ENCODE measurements around the gene LOXHD1. TPM values are rescaled to one million over a fixed set of nuclear protein-coding genes. Genes with fewer than 3 reads are reported as not detected.

LOXHD1 gene
- total RNA-seq, 1 donor from 2014 or later, result 2.9 TPM

DNA sequence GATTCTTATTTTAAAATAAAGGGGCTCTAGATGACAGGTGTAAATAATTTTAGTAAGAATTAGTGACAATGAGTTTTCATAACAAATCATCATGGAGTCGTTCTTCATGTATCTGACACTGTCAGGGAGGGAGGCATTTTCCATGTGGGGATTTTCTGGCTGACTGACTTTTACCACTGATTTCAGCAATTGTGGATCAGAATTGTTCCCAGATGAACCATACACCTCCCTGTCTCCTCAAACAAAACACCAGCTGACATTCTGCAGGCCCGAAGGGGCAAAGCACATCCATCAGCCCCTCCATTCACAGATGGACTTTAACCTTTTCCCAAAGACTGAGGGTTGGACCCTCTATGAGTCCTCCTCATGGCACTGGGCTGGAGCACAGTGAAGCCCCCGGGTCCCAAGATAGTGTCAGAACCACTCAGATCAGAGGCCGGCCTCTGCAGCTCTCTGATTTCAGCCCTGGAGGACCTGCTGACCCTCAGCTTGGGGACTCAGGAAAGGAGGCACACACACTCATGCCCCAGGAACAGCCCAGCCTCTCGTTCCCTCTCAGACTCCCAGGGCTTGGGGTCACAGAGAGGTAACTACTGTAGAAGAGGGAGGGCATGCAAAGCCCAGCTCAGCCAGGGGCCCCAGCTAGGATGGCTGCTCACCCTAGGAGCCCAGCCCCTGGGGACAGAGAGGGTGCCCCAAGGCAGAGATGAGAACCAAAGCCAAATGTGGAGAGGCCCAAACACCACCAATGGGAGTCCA, 43.2 kb upstream of the LOXHD1 start:
- no peak for ATAC-seq
- H3K4me1 ChIP-seq, result no peaks in the 10 kb centered on the region
- no peak overlapping the region for H3K4me3 ChIP-seq
- no peaks in the 10 kb centered on the region for H3K27me3 ChIP-seq (ENCODE audit: low read depth)
- no peak overlapping the region for H3K27ac ChIP-seq
- DNase-seq, result no peak
- H3K9me3 ChIP-seq, result no peaks in the 10 kb centered on the region
- no peaks in the 10 kb centered on the region for H3K36me3 ChIP-seq
- intact Hi-C loops (cut with DNase I), result no loop called here
- TF ChIP-seq, protein P1, sequence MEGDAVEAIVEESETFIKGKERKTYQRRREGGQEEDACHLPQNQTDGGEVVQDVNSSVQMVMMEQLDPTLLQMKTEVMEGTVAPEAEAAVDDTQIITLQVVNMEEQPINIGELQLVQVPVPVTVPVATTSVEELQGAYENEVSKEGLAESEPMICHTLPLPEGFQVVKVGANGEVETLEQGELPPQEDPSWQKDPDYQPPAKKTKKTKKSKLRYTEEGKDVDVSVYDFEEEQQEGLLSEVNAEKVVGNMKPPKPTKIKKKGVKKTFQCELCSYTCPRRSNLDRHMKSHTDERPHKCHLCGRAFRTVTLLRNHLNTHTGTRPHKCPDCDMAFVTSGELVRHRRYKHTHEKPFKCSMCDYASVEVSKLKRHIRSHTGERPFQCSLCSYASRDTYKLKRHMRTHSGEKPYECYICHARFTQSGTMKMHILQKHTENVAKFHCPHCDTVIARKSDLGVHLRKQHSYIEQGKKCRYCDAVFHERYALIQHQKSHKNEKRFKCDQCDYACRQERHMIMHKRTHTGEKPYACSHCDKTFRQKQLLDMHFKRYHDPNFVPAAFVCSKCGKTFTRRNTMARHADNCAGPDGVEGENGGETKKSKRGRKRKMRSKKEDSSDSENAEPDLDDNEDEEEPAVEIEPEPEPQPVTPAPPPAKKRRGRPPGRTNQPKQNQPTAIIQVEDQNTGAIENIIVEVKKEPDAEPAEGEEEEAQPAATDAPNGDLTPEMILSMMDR (IDR thresholded peaks at IDR 0.05), result no peak

DNA sequence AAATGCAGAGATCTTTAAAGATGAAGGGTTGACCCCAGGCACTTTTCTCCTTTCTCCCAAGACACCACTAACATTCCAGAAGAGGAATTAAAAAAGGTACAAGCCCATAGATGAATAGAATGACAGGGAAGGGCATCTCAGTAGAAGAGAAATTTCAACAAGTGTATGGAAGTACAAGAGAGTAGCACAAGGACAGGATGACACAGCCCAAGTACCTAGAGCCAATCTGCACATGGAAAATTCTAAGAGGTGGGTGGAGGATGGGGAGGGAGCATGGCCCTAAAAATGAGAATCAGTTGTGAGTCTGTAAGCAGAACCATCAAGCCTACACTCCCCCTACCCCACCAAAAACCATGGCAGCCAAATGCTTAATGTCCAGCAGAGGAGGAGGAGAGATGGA, 39.7 kb upstream of the LOXHD1 start:
- peaks cover 3% of the 10 kb centered on the region for H3K27me3 ChIP-seq (ENCODE audit: low read depth)
- no peak overlapping the region for H3K4me3 ChIP-seq
- H3K27ac ChIP-seq, result no peak overlapping the region
- no peaks in the 10 kb centered on the region for H3K4me1 ChIP-seq
- TF ChIP-seq, protein P1 (IDR thresholded peaks at IDR 0.05), result no peak
- DNase-seq (no peak), ATAC-seq (no peak)
- no peaks in the 10 kb centered on the region for H3K9me3 ChIP-seq
- intact Hi-C loops (cut with DNase I), result no loop called here
- no peaks in the 10 kb centered on the region for H3K36me3 ChIP-seq

DNA sequence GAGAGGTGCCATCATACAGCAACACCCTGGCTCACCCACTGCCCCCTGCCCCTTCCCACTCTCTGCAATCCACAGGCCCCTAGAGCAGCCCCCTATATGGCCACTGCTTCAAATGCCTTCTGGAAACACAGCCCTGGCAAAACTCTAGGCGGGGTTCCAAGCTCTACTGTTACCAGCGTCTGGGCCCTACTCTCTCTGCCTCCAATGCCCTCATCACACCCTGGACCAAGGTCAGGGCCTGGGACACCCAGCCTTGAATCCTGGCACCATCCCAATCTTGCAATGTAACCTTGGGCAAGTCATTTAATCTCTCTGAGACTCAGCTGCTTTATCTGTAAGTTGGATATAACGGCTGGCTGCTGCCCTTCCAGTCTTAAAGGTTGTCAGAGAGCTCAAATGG, 39.2 kb upstream of the LOXHD1 start:
- TF ChIP-seq, protein P1 (IDR thresholded peaks at IDR 0.05), result no peak
- intact Hi-C loops (cut with DNase I), result no loop called here
- ATAC-seq, result no peak

DNA sequence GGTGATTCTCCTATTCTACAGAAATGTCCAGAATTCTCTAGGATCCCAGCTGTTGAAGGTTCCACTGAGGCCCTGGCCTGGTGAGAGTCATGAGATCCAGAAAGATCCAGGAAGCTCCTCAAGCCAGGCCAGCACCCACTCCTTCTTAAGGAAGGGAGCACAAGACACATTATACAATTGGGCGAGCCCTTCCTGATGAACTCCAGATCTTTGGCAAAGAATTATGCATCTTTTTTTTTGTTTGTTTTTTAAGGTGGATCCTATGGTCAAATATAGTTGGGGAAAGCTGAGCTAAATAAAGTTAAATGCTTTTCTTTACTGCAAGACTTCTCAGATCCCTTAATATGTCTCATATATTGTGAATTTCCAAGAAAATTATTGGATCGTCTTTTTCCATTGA, 37.0 kb upstream of the LOXHD1 start:
- Histone ChIP-seq H3K9me3 (no peaks in the 10 kb centered on the region), H3K4me1 (no peaks in the 10 kb centered on the region), H3K27me3 (ENCODE audit: low read depth) (peaks cover 3% of the 10 kb centered on the region), H3K27ac (no peak overlapping the region), H3K4me3 (no peak overlapping the region), H3K36me3 (no peaks in the 10 kb centered on the region)
- intact Hi-C loops (cut with DNase I), result no loop called here
- DNase-seq (no peak), ATAC-seq (no peak)
- TF ChIP-seq, protein P1 (IDR thresholded peaks at IDR 0.05), result no peak

More for the DNA sequence above, 39.2 kb upstream of the LOXHD1 start:
- Histone ChIP-seq H3K36me3 (no peaks in the 10 kb centered on the region), H3K9me3 (no peaks in the 10 kb centered on the region), H3K27ac (no peak overlapping the region), H3K4me1 (no peaks in the 10 kb centered on the region), H3K4me3 (no peak overlapping the region), H3K27me3 (ENCODE audit: low read depth) (peaks cover 3% of the 10 kb centered on the region)
- no peak for DNase-seq

DNA sequence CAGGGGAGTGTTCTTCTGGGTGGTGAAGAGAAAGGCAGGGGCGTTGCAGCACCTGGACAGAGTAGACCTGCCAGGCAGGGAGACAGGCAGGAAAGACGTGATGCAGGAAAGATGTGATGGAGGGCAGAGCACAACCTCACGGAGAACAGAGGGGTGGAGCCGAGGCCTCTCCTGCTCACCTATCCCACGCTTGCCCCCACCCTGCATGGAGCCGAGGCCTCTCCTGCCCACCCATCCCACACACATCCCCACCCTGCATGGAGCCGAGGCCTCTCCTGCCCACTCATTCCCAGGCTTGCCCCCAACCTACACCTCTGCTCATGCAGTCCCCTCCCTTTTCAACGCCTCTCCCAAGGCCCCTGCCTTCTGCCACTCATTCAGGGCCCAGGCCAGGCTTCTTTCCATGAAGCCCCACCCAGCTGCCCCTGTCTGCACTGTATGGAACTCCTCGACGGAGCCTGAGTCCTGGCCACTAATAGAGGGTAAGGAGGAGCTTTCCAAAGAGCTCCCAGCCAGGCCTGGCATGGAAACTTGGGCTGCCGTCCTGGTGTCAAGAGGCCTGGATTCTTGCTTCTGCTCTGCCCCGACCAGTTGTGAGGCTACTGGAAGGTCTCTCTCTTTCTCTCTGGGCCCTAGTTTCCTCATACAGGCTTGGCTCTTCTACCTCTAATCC, 32.0 kb upstream of the LOXHD1 start:
- Histone ChIP-seq H3K4me3 (no peak overlapping the region), H3K36me3 (no peaks in the 10 kb centered on the region), H3K27me3 (ENCODE audit: low read depth) (no peaks in the 10 kb centered on the region), H3K4me1 (no peaks in the 10 kb centered on the region), H3K9me3 (no peaks in the 10 kb centered on the region), H3K27ac (no peak overlapping the region)
- ATAC-seq (peak; percentile 12 to 18), DNase-seq (no peak)
- TF ChIP-seq, protein P1 (IDR thresholded peaks at IDR 0.05), result no peak
- intact Hi-C loops (cut with DNase I), result no loop called here

Data from lower lobe of right lung (tissue), 2 donors.